Activated CD4-positive, alpha-beta T cell treated with anti-CD3 and anti-CD28 coated beads for 24 hours (primary cell): ENCODE data around the gene S1PR4.
"Not testable (repeated sequence)": the region's sequence is repeated elsewhere in the genome, so short reads cannot be mapped to it uniquely, and the experiment has no call there.

Source experiments
- DNase-seq, 2 donors: peaks; one replicate each; pipeline ENCODE4 v3.0.0-alpha.2; 2020; ENCODE audit warnings: low read depth in 2 of 2

S1PR4 gene

GRCh38 chr19:3194106-3195087 lies 15.8 kb downstream of the S1PR4 start:
- no peak for DNase-seq

GRCh38 chr19:3196064-3196932 lies 17.7 kb downstream of the S1PR4 start:
- DNase-seq, result no peak

GRCh38 chr19:3196933-3197205 lies 18.3 kb downstream of the S1PR4 start:
- no peak for DNase-seq

- no peak for DNase-seq
Measured at GRCh38 chr19:3198901-3199700, 20.5 kb downstream of the S1PR4 start.

GRCh38 chr19:3201072-3201700 lies 22.6 kb downstream of the S1PR4 start:
- no peak for DNase-seq

GRCh38 chr19:3201911-3202310 lies 23.3 kb downstream of the S1PR4 start:
- DNase-seq, result no peak

GRCh38 chr19:3202346-3202745 lies 23.8 kb downstream of the S1PR4 start:
- DNase-seq, result no peak

GRCh38 chr19:3202895-3203294 lies 24.3 kb downstream of the S1PR4 start:
- not testable (repeated sequence) for DNase-seq

GRCh38 chr19:3203805-3204645 lies 25.5 kb downstream of the S1PR4 start:
- DNase-seq, result no peak

GRCh38 chr19:3204646-3205275 lies 26.2 kb downstream of the S1PR4 start:
- DNase-seq, result no peak

GRCh38 chr19:3206216-3206953 lies 27.8 kb downstream of the S1PR4 start:
- no peak for DNase-seq

- DNase-seq, result no peak
Measured at GRCh38 chr19:3207461-3208242, 29.1 kb downstream of the S1PR4 start.

- no peak for DNase-seq
Measured at GRCh38 chr19:3208317-3209207, 30.0 kb downstream of the S1PR4 start.

- peak; percentile 57 to 72 for DNase-seq
Measured at GRCh38 chr19:3210347-3211017, 31.9 kb downstream of the S1PR4 start.

GRCh38 chr19:3211191-3211590 lies 32.6 kb downstream of the S1PR4 start:
- DNase-seq, result no peak

- DNase-seq, result no peak
Measured at GRCh38 chr19:3213159-3213558, 34.6 kb downstream of the S1PR4 start.

- DNase-seq, result no peak
Measured at GRCh38 chr19:3216874-3217273, 38.3 kb downstream of the S1PR4 start.
